RWPE1 (cell line): ENCODE data around the gene MAPKAPK5.
"Not testable (repeated sequence)": the region's sequence is repeated elsewhere in the genome, so short reads cannot be mapped to it uniquely, and the experiment has no call there.

Source experiments
- CTCF ChIA-PET: fragments of 350-600 bp; sonication (Branson Sonifier 250); formaldehyde crosslinking; extraction: SDS; loops from one replicate; lab custom pipeline; 2021; lab: Yijun Ruan, JAX
- POLR2A ChIA-PET: fragments of 400-600 bp; formaldehyde crosslinking; extraction: SDS; loops from one replicate; lab custom pipeline; 2020; ENCODE audit warnings: antibody characterized with exemption; ENCODE audit not compliant: low non-redundant PET; lab: Yijun Ruan, JAX
- DNase-seq: peaks from one replicate; pipeline ENCODE4 v3.0.0; 2012; ENCODE audit warnings: low spot score
- H3K27ac ChIP-seq: fragments of 450-650 bp; 2 replicates; pipeline ENCODE4 v1.5.1; 2017
- CTCF ChIP-seq: fragments of 450-650 bp; conservative IDR thresholded peaks from 2 replicates; pipeline ENCODE4 v1.5.1; 2017; ENCODE audit warnings: low read depth, mild to moderate bottlenecking

MAPKAPK5 gene

GRCh38 chr12:111819191-111820158 lies 22.6 kb upstream of the MAPKAPK5 start:
- ChIA-PET CTCF (interaction anchor here (0.6 kb wide), 1 partner anchor 672 kb away, joined by 3 read pairs; no protein-coding TSS in a partner anchor), POLR2A (no interaction called here)
- H3K27ac ChIP-seq = no peak overlapping the region
- DNase-seq = no peak
- no peak for TF ChIP-seq CTCF

- H3K27ac ChIP-seq, DNase-seq, CTCF ChIA-PET, POLR2A ChIA-PET: not testable (repeated sequence)
Observed at GRCh38 chr12:111820828-111821227, 21.2 kb upstream of the MAPKAPK5 start.

GRCh38 chr12:111822886-111823285 lies 19.1 kb upstream of the MAPKAPK5 start:
- H3K27ac ChIP-seq = no peak overlapping the region
- no peak for TF ChIP-seq CTCF
- ChIA-PET POLR2A (no interaction called here), CTCF (interaction anchor here (0.6 kb wide), 1 partner anchor 35 kb away, joined by 3 read pairs; no protein-coding TSS in a partner anchor)
- no peak for DNase-seq

- CTCF ChIA-PET = no interaction called here
- H3K27ac ChIP-seq = no peak overlapping the region
- TF ChIP-seq CTCF = no peak
- no peak for DNase-seq
- POLR2A ChIA-PET = no interaction called here
Observed at GRCh38 chr12:111823891-111824290, 18.1 kb upstream of the MAPKAPK5 start.

GRCh38 chr12:111824312-111824711 lies 17.7 kb upstream of the MAPKAPK5 start:
- DNase-seq, H3K27ac ChIP-seq, POLR2A ChIA-PET: not testable (repeated sequence)
- CTCF ChIA-PET = interaction anchor here (0.6 kb wide), 1 partner anchor 21 kb away, joined by 3 read pairs; no protein-coding TSS in a partner anchor
- peak; percentile 20 for TF ChIP-seq CTCF

GRCh38 chr12:111825509-111825908 lies 16.5 kb upstream of the MAPKAPK5 start:
- CTCF ChIA-PET = interaction anchor here (2.1 kb wide), 1 partner anchor 12 kb away, joined by 6 read pairs; no protein-coding TSS in a partner anchor
- TF ChIP-seq CTCF = no peak
- no peak overlapping the region for H3K27ac ChIP-seq
- POLR2A ChIA-PET = no interaction called here
- no peak for DNase-seq
